Kidney (tissue), 14 donors: ENCODE results near the gene DVL2. TPM values are rescaled to one million over a fixed set of nuclear protein-coding genes. Genes with fewer than 3 reads are reported as not detected.

Experiments
- DNase-seq, 5 donors: peaks; one replicate each; pipeline ENCODE4 v3.0.0-alpha.2; 2013 to 2020
- FAIRE-seq: peaks from 2 replicates; lab custom pipeline; 2012; peaks lifted over from hg19 to GRCh38; lab: Jason Lieb, UNC
- H3K27ac ChIP-seq, 2 donors: one replicate each; pipeline ENCODE4 v1.7.0; 2013; ENCODE audit warnings: low read depth in 2 of 2, low read length in 2 of 2, inconsistent platforms in 1 of 2
- H3K27me3 ChIP-seq: one replicate; pipeline ENCODE4 v1.7.1; 2013; ENCODE audit warnings: low read length, inconsistent platforms; ENCODE audit not compliant: control insufficient read depth, insufficient read depth
- H3K36me3 ChIP-seq, 3 donors: one replicate each; pipeline versions ENCODE4 v1.7.0 to v1.7.1; 2013; ENCODE audit warnings: low read length in 3 of 3, control low read depth in 1 of 3, inconsistent platforms in 1 of 3; ENCODE audit not compliant: insufficient read depth in 3 of 3, control insufficient read depth in 2 of 3
- H3K4me1 ChIP-seq, 3 donors: one replicate each; pipeline versions ENCODE4 v1.7.0 to v1.7.1; 2013; ENCODE audit warnings: low read length in 3 of 3, inconsistent platforms in 1 of 3, low read depth in 1 of 3; ENCODE audit not compliant: control insufficient read depth in 2 of 3, insufficient read depth in 2 of 3
- H3K4me3 ChIP-seq, 3 donors: one replicate each; pipeline versions ENCODE4 v1.7.0 to v1.8.1; 2013; ENCODE audit warnings: low read length in 3 of 3, control low read depth in 1 of 3, inconsistent platforms in 1 of 3
- H3K9ac ChIP-seq, 3 donors: one replicate each; pipeline versions ENCODE4 v1.7.0 to v1.7.1; 2013; ENCODE audit warnings: low read length in 3 of 3, control low read depth in 1 of 3, inconsistent platforms in 1 of 3
- H3K9me3 ChIP-seq, 3 donors: one replicate each; pipeline versions ENCODE4 v1.7.0 to v1.7.1; 2013; ENCODE audit warnings: low read length in 3 of 3, control low read depth in 1 of 3, inconsistent platforms in 1 of 3; ENCODE audit not compliant: control insufficient read depth in 2 of 3, insufficient read depth in 1 of 3
- CTCF ChIP-seq: IDR thresholded peaks from 3 replicates; pipeline ENCODE4 v1.5.1; 2012; ENCODE audit warnings: mild to moderate bottlenecking, moderate library complexity, borderline replicate concordance; ENCODE audit not compliant: insufficient read depth; ENCODE audit errors: extremely low read depth
- intact Hi-C: fragments of 100-400 bp; cut with DNase I; formaldehyde crosslinking; loops from one replicate; pipeline ENCODE4 v1.11.1; 2022
- polyA plus RNA-seq: library from polyadenylated mRNA; stranded (reverse); fragments of 350-450 nt; fragmentation: Illumina TruSeq; extraction: RNeasy Lipid Tissue Mini Kit (QIAGEN cat#74804); gene quantifications from one replicate; pipeline ENCODE4 v1.2.3, GENCODE V29; 2014; ENCODE audit warnings: low read depth, low replicate concordance; ENCODE audit not compliant: insufficient read depth
- total RNA-seq: library from RNA; stranded (reverse); fragmentation: NEBNext Ultra II Directional; extraction: Animal tissue kit (Norgen Biotek cat#: 25700); gene quantifications from one replicate; pipeline ENCODE4 v1.2.1, GENCODE V29; 2021
- donor health status: control.
- donor health status: control.
- donor health status: control.
- donor health status: control.
- donor health status: control.
- donor health status: DM: yes; HTN: yes; CAD: no.
- donor health status: Normal renal cell carcinoma (clear cell type).

Gene DVL2
- total and polyA plus RNA-seq, 2 donors from 2014 or later = 18.0 to 35.8 TPM

GRCh38 chr17:7237761-7238419, 3.6 kb upstream of the DVL2 start:
- peaks cover 10 to 38% (median 15%) of the 10 kb centered on the region in 3 donors for H3K4me1 ChIP-seq
- no peak for FAIRE-seq

GRCh38 chr17:7237266-7237760, 3.0 kb upstream of the DVL2 start:
- H3K9ac ChIP-seq = peak overlapping the region; percentile 43 to 64 (median 56)
- peak overlapping the region; percentile 58 to 67 (median 63) for H3K4me3 ChIP-seq
- DNase-seq (no peak), FAIRE-seq (no peak)
- H3K36me3 ChIP-seq = peaks cover 7 to 26% (median 13%) of the 10 kb centered on the region in 3 donors
- H3K27me3 ChIP-seq = no peaks in the 10 kb centered on the region
- no peaks in the 10 kb centered on the region for H3K9me3 ChIP-seq
- no peak for TF ChIP-seq CTCF
- H3K4me1 ChIP-seq = peaks cover 10 to 38% (median 16%) of the 10 kb centered on the region in 3 donors
- H3K27ac ChIP-seq = peak overlapping the region; percentile 83 to 88
- intact Hi-C loops = no loop called here

More at GRCh38 chr17:7237761-7238419, 3.6 kb upstream of the DVL2 start:
- no peak for TF ChIP-seq CTCF
- no peaks in the 10 kb centered on the region for H3K9me3 ChIP-seq
- H3K36me3 ChIP-seq = peaks cover 7 to 26% (median 13%) of the 10 kb centered on the region in 3 donors
- H3K27me3 ChIP-seq = no peaks in the 10 kb centered on the region
- peak overlapping the region; percentile 63 to 88 (median 67) for H3K4me3 ChIP-seq
- DNase-seq = peak; percentile 71 to 95 (median 89)
- intact Hi-C loops = no loop called here
- peak overlapping the region in 2 of 3 donors; percentile 43 to 56 for H3K9ac ChIP-seq
- H3K27ac ChIP-seq = peak overlapping the region; percentile 88 to 95

- H3K9ac ChIP-seq = no peak overlapping the region
- no peaks in the 10 kb centered on the region for H3K9me3 ChIP-seq
- no peak overlapping the region for H3K27ac ChIP-seq
- no peak for TF ChIP-seq CTCF
- peaks cover 7 to 26% (median 13%) of the 10 kb centered on the region in 3 donors for H3K36me3 ChIP-seq
- H3K4me1 ChIP-seq = peaks cover 10 to 40% (median 21%) of the 10 kb centered on the region in 3 donors
- no peak for FAIRE-seq
- H3K4me3 ChIP-seq = peak overlapping the region in 1 of 3 donors; percentile 63
- no peak for DNase-seq
- intact Hi-C loops = no loop called here
- H3K27me3 ChIP-seq = no peaks in the 10 kb centered on the region
Measured at GRCh38 chr17:7236808-7237207, 2.5 kb upstream of the DVL2 start.
